ENCODE measurements around the gene ST6GAL1. TPM values are rescaled to one million over a fixed set of nuclear protein-coding genes. Genes with fewer than 3 reads are reported as not detected.
A peak's percentile ranks its signal among the peaks of the same experiment; 100 is the strongest.

The ST6GAL1 gene
- total and polyA plus RNA-seq, 4 donors: 28.9 to 44.6 (median 34.6) TPM

- H3K9me3 ChIP-seq (ENCODE audit: control insufficient read depth, insufficient read depth, low read length): no peaks in the 10 kb centered on the region
- H3K27me3 ChIP-seq (ENCODE audit: control insufficient read depth, insufficient read depth, low read length): no peaks in the 10 kb centered on the region
- H3K36me3 ChIP-seq (ENCODE audit: control insufficient read depth, insufficient read depth, low read length): peaks cover 2% of the 10 kb centered on the region
- no peak overlapping the region for H3K4me3 ChIP-seq (ENCODE audit: low read depth, low read length)
- WGBS (ENCODE audit: insufficient coverage): 88% methylated on average over 6 of the region's 6 CpGs
- H3K27ac ChIP-seq (ENCODE audit: low read depth, low read length): no peak overlapping the region
- H3K4me1 ChIP-seq (ENCODE audit: control insufficient read depth, insufficient read depth, low read length): peaks cover 10% of the 10 kb centered on the region
- no peak for DNase-seq (ENCODE audit: low read depth in 4 of 6, low spot score in 6 of 6)
These were observed 45.4 kb downstream of the ST6GAL1 start for GRCh38 chr3:186975726-186976125.

GRCh38 chr3:186976837-186977750 lies 46.8 kb downstream of the ST6GAL1 start:
- peaks cover 10% of the 10 kb centered on the region for H3K4me1 ChIP-seq (ENCODE audit: control insufficient read depth, insufficient read depth, low read length)
- peaks cover 2% of the 10 kb centered on the region for H3K36me3 ChIP-seq (ENCODE audit: control insufficient read depth, insufficient read depth, low read length)
- H3K4me3 ChIP-seq (ENCODE audit: low read depth, low read length): no peak overlapping the region
- no peaks in the 10 kb centered on the region for H3K9me3 ChIP-seq (ENCODE audit: control insufficient read depth, insufficient read depth, low read length)
- 28% methylated on average over 9 of the region's 17 CpGs for WGBS (ENCODE audit: insufficient coverage)
- H3K27me3 ChIP-seq (ENCODE audit: control insufficient read depth, insufficient read depth, low read length): no peaks in the 10 kb centered on the region
- H3K27ac ChIP-seq (ENCODE audit: low read depth, low read length): peak overlapping the region; percentile 60
- DNase-seq (ENCODE audit: low read depth in 4 of 6, low spot score in 6 of 6): peak in 3 of 6 donors; percentile 22 to 74 (median 26)

- no peaks in the 10 kb centered on the region for H3K27me3 ChIP-seq (ENCODE audit: control insufficient read depth, insufficient read depth, low read length)
- H3K36me3 ChIP-seq (ENCODE audit: control insufficient read depth, insufficient read depth, low read length): no peaks in the 10 kb centered on the region
- no peak for DNase-seq (ENCODE audit: low read depth in 4 of 6, low spot score in 6 of 6)
- H3K4me3 ChIP-seq (ENCODE audit: low read depth, low read length): no peak overlapping the region
- 92% methylated on average over 1 of the region's 2 CpGs for WGBS (ENCODE audit: insufficient coverage)
- H3K27ac ChIP-seq (ENCODE audit: low read depth, low read length): no peak overlapping the region
- no peaks in the 10 kb centered on the region for H3K9me3 ChIP-seq (ENCODE audit: control insufficient read depth, insufficient read depth, low read length)
- peaks cover 10% of the 10 kb centered on the region for H3K4me1 ChIP-seq (ENCODE audit: control insufficient read depth, insufficient read depth, low read length)
These were observed 48.4 kb downstream of the ST6GAL1 start for GRCh38 chr3:186978712-186979111.

GRCh38 chr3:186979852-186980251 lies 49.5 kb downstream of the ST6GAL1 start:
- 39% methylated on average over 2 of the region's 3 CpGs for WGBS (ENCODE audit: insufficient coverage)

GRCh38 chr3:186980989-186981388 lies 50.7 kb downstream of the ST6GAL1 start:
- H3K9me3 ChIP-seq (ENCODE audit: control insufficient read depth, insufficient read depth, low read length): no peaks in the 10 kb centered on the region
- H3K27me3 ChIP-seq (ENCODE audit: control insufficient read depth, insufficient read depth, low read length): no peaks in the 10 kb centered on the region
- peaks cover 10% of the 10 kb centered on the region for H3K4me1 ChIP-seq (ENCODE audit: control insufficient read depth, insufficient read depth, low read length)
- no peak overlapping the region for H3K4me3 ChIP-seq (ENCODE audit: low read depth, low read length)
- no peaks in the 10 kb centered on the region for H3K36me3 ChIP-seq (ENCODE audit: control insufficient read depth, insufficient read depth, low read length)
- DNase-seq (ENCODE audit: low read depth in 4 of 6, low spot score in 6 of 6): no peak
- H3K27ac ChIP-seq (ENCODE audit: low read depth, low read length): no peak overlapping the region
- 72% methylated on average over 2 of the region's 2 CpGs for WGBS (ENCODE audit: insufficient coverage)

More at GRCh38 chr3:186979852-186980251, 49.5 kb downstream of the ST6GAL1 start:
- Histone ChIP-seq H3K27me3 (ENCODE audit: control insufficient read depth, insufficient read depth, low read length) (no peaks in the 10 kb centered on the region), H3K4me1 (ENCODE audit: control insufficient read depth, insufficient read depth, low read length) (peaks cover 10% of the 10 kb centered on the region), H3K27ac (ENCODE audit: low read depth, low read length) (no peak overlapping the region), H3K4me3 (ENCODE audit: low read depth, low read length) (no peak overlapping the region), H3K36me3 (ENCODE audit: control insufficient read depth, insufficient read depth, low read length) (no peaks in the 10 kb centered on the region), H3K9me3 (ENCODE audit: control insufficient read depth, insufficient read depth, low read length) (no peaks in the 10 kb centered on the region)
- no peak for DNase-seq (ENCODE audit: low read depth in 4 of 6, low spot score in 6 of 6)

- no peaks in the 10 kb centered on the region for H3K9me3 ChIP-seq (ENCODE audit: control insufficient read depth, insufficient read depth, low read length)
- no peak for DNase-seq (ENCODE audit: low read depth in 4 of 6, low spot score in 6 of 6)
- WGBS (ENCODE audit: insufficient coverage): 95% methylated on average over 2 of the region's 4 CpGs
- no peaks in the 10 kb centered on the region for H3K27me3 ChIP-seq (ENCODE audit: control insufficient read depth, insufficient read depth, low read length)
- H3K4me1 ChIP-seq (ENCODE audit: control insufficient read depth, insufficient read depth, low read length): no peaks in the 10 kb centered on the region
- no peak overlapping the region for H3K4me3 ChIP-seq (ENCODE audit: low read depth, low read length)
- no peaks in the 10 kb centered on the region for H3K36me3 ChIP-seq (ENCODE audit: control insufficient read depth, insufficient read depth, low read length)
- H3K27ac ChIP-seq (ENCODE audit: low read depth, low read length): peak overlapping the region; percentile 58
These were observed 53.3 kb downstream of the ST6GAL1 start for GRCh38 chr3:186983659-186984058.

GRCh38 chr3:186984064-186984463 lies 53.7 kb downstream of the ST6GAL1 start:
- 89% methylated on average over 6 of the region's 6 CpGs for WGBS (ENCODE audit: insufficient coverage)
- Histone ChIP-seq H3K27ac (ENCODE audit: low read depth, low read length) (no peak overlapping the region), H3K4me3 (ENCODE audit: low read depth, low read length) (no peak overlapping the region), H3K36me3 (ENCODE audit: control insufficient read depth, insufficient read depth, low read length) (no peaks in the 10 kb centered on the region), H3K9me3 (ENCODE audit: control insufficient read depth, insufficient read depth, low read length) (no peaks in the 10 kb centered on the region), H3K4me1 (ENCODE audit: control insufficient read depth, insufficient read depth, low read length) (no peaks in the 10 kb centered on the region), H3K27me3 (ENCODE audit: control insufficient read depth, insufficient read depth, low read length) (no peaks in the 10 kb centered on the region)
- no peak for DNase-seq (ENCODE audit: low read depth in 4 of 6, low spot score in 6 of 6)

- H3K27ac ChIP-seq (ENCODE audit: low read depth, low read length): no peak overlapping the region
- H3K4me3 ChIP-seq (ENCODE audit: low read depth, low read length): no peak overlapping the region
- H3K27me3 ChIP-seq (ENCODE audit: control insufficient read depth, insufficient read depth, low read length): no peaks in the 10 kb centered on the region
- no peaks in the 10 kb centered on the region for H3K9me3 ChIP-seq (ENCODE audit: control insufficient read depth, insufficient read depth, low read length)
- 74% methylated on average over 7 of the region's 14 CpGs for WGBS (ENCODE audit: insufficient coverage)
- DNase-seq (ENCODE audit: low read depth in 4 of 6, low spot score in 6 of 6): no peak
- H3K4me1 ChIP-seq (ENCODE audit: control insufficient read depth, insufficient read depth, low read length): no peaks in the 10 kb centered on the region
- peaks cover 2% of the 10 kb centered on the region for H3K36me3 ChIP-seq (ENCODE audit: control insufficient read depth, insufficient read depth, low read length)
These were observed 55.5 kb downstream of the ST6GAL1 start for GRCh38 chr3:186985661-186986364.

- H3K27ac ChIP-seq (ENCODE audit: low read depth, low read length): no peak overlapping the region
These were observed 56.1 kb downstream of the ST6GAL1 start for GRCh38 chr3:186986406-186986805.

More at GRCh38 chr3:186986406-186986805, 56.1 kb downstream of the ST6GAL1 start:
- Histone ChIP-seq H3K9me3 (ENCODE audit: control insufficient read depth, insufficient read depth, low read length) (no peaks in the 10 kb centered on the region), H3K4me3 (ENCODE audit: low read depth, low read length) (no peak overlapping the region), H3K4me1 (ENCODE audit: control insufficient read depth, insufficient read depth, low read length) (no peaks in the 10 kb centered on the region), H3K36me3 (ENCODE audit: control insufficient read depth, insufficient read depth, low read length) (peaks cover 2% of the 10 kb centered on the region), H3K27me3 (ENCODE audit: control insufficient read depth, insufficient read depth, low read length) (no peaks in the 10 kb centered on the region)
- no peak for DNase-seq (ENCODE audit: low read depth in 4 of 6, low spot score in 6 of 6)
- WGBS (ENCODE audit: insufficient coverage): 91% methylated on average over 5 of the region's 8 CpGs

All from spinal cord (tissue), 10 donors.